ENCODE data around the gene FCSK. TPM values are rescaled to one million over a fixed set of nuclear protein-coding genes. Genes with fewer than 3 reads are reported as not detected.
A peak's percentile ranks its signal among the peaks of the same experiment; 100 is the strongest.
"Not testable (repeated sequence)": the region's sequence is repeated elsewhere in the genome, so short reads cannot be mapped to it uniquely, and the experiment has no call there.

FCSK gene
- 10 to 100 TPM in 1 of 2 donors, 1 to 10 TPM in 1; 8.2 to 13.9 TPM for total RNA-seq

GRCh38 chr16:70454222-70455034 lies at the start of gene FCSK:
TSS of gene FCSK (plus strand) at chr16:70454595. CDS start at chr16:70463191, 8,596 bp downstream.
- H3K27ac Mint-ChIP-seq = peak within 1 kb of the TSS; percentile 90
- H3K9me3 Mint-ChIP-seq = no peaks in the 10 kb centered on the region
- H3K4me3 Mint-ChIP-seq = peak within 1 kb of the TSS; percentile 87
- ATAC-seq (replicated peaks) = peak; percentile 93
- H3K4me1 Mint-ChIP-seq = peaks cover 6% of the 10 kb centered on the region
- no peaks in the 10 kb centered on the region for H3K27me3 Mint-ChIP-seq
- no peaks in the 10 kb centered on the region for H3K36me3 Mint-ChIP-seq (ENCODE audit: low read depth)

- not testable (repeated sequence) for H3K27me3 Mint-ChIP-seq; H3K9me3 Mint-ChIP-seq; ATAC-seq (replicated peaks); H3K4me3 Mint-ChIP-seq; H3K27ac Mint-ChIP-seq
- Mint-ChIP-seq H3K4me1 (peaks cover 20% of the 10 kb centered on the region), H3K36me3 (ENCODE audit: low read depth) (peaks cover 10% of the 10 kb centered on the region)
Measured at GRCh38 chr16:70406104-70406503, 48.3 kb upstream of the FCSK start.

GRCh38 chr16:70407811-70408274 lies 46.6 kb upstream of the FCSK start:
- no peak overlapping the region for H3K27ac Mint-ChIP-seq
- no peaks in the 10 kb centered on the region for H3K9me3 Mint-ChIP-seq
- H3K4me3 Mint-ChIP-seq = no peak overlapping the region
- peaks cover 22% of the 10 kb centered on the region for H3K36me3 Mint-ChIP-seq (ENCODE audit: low read depth)
- ATAC-seq (replicated peaks) = no peak
- H3K27me3 Mint-ChIP-seq = no peaks in the 10 kb centered on the region
- H3K4me1 Mint-ChIP-seq = peaks cover 16% of the 10 kb centered on the region

- H3K27ac Mint-ChIP-seq = no peak overlapping the region
- H3K9me3 Mint-ChIP-seq = no peaks in the 10 kb centered on the region
- ATAC-seq (replicated peaks) = no peak
- H3K36me3 Mint-ChIP-seq (ENCODE audit: low read depth) = peaks cover 16% of the 10 kb centered on the region
- no peaks in the 10 kb centered on the region for H3K4me1 Mint-ChIP-seq
- H3K4me3 Mint-ChIP-seq = no peak overlapping the region
- H3K27me3 Mint-ChIP-seq = no peaks in the 10 kb centered on the region
Measured at GRCh38 chr16:70410734-70411133, 43.7 kb upstream of the FCSK start.

GRCh38 chr16:70412385-70412784 lies 42.0 kb upstream of the FCSK start:
- ATAC-seq (replicated peaks) = no peak
- H3K4me1 Mint-ChIP-seq = no peaks in the 10 kb centered on the region
- H3K9me3 Mint-ChIP-seq = no peaks in the 10 kb centered on the region
- H3K36me3 Mint-ChIP-seq (ENCODE audit: low read depth) = peaks cover 16% of the 10 kb centered on the region
- H3K4me3 Mint-ChIP-seq = no peak overlapping the region
- no peak overlapping the region for H3K27ac Mint-ChIP-seq
- no peaks in the 10 kb centered on the region for H3K27me3 Mint-ChIP-seq

GRCh38 chr16:70413572-70413971 lies 40.8 kb upstream of the FCSK start:
- ATAC-seq (replicated peaks); H3K27me3 Mint-ChIP-seq; H3K4me1 Mint-ChIP-seq; H3K4me3 Mint-ChIP-seq; H3K27ac Mint-ChIP-seq; H3K9me3 Mint-ChIP-seq: not testable (repeated sequence)
- peaks cover 16% of the 10 kb centered on the region for H3K36me3 Mint-ChIP-seq (ENCODE audit: low read depth)

GRCh38 chr16:70416748-70417616 lies 37.4 kb upstream of the FCSK start:
- Mint-ChIP-seq H3K27ac (peak overlapping the region; percentile 28), H3K4me3 (no peak overlapping the region), H3K36me3 (ENCODE audit: low read depth) (peaks cover 4% of the 10 kb centered on the region), H3K4me1 (peaks cover 8% of the 10 kb centered on the region), H3K9me3 (no peaks in the 10 kb centered on the region), H3K27me3 (no peaks in the 10 kb centered on the region)
- ATAC-seq (replicated peaks) = no peak

GRCh38 chr16:70417661-70418060 lies 36.7 kb upstream of the FCSK start:
- ATAC-seq (replicated peaks) = no peak
- H3K4me1 Mint-ChIP-seq = peaks cover 9% of the 10 kb centered on the region
- H3K36me3 Mint-ChIP-seq (ENCODE audit: low read depth) = no peaks in the 10 kb centered on the region
- no peaks in the 10 kb centered on the region for H3K9me3 Mint-ChIP-seq
- no peaks in the 10 kb centered on the region for H3K27me3 Mint-ChIP-seq
- peak overlapping the region; percentile 28 for H3K27ac Mint-ChIP-seq
- H3K4me3 Mint-ChIP-seq = no peak overlapping the region

GRCh38 chr16:70418274-70418992 lies 36.0 kb upstream of the FCSK start:
- peak; percentile 21 for ATAC-seq (replicated peaks)
- Mint-ChIP-seq H3K27ac (peak overlapping the region; percentile 61), H3K9me3 (no peaks in the 10 kb centered on the region), H3K4me3 (peak overlapping the region; percentile 47), H3K27me3 (no peaks in the 10 kb centered on the region), H3K36me3 (ENCODE audit: low read depth) (no peaks in the 10 kb centered on the region), H3K4me1 (peaks cover 9% of the 10 kb centered on the region)

- Mint-ChIP-seq H3K4me1 (peaks cover 9% of the 10 kb centered on the region), H3K27ac (peak overlapping the region; percentile 61), H3K36me3 (ENCODE audit: low read depth) (no peaks in the 10 kb centered on the region), H3K9me3 (no peaks in the 10 kb centered on the region), H3K4me3 (peak overlapping the region; percentile 47), H3K27me3 (no peaks in the 10 kb centered on the region)
- peak; percentile 12 for ATAC-seq (replicated peaks)
Measured at GRCh38 chr16:70418993-70419318, 35.4 kb upstream of the FCSK start.

GRCh38 chr16:70419384-70420327 lies 34.7 kb upstream of the FCSK start:
- Mint-ChIP-seq H3K4me1 (peaks cover 9% of the 10 kb centered on the region), H3K27ac (peak overlapping the region; percentile 37)

GRCh38 chr16:70421014-70421413 lies 33.4 kb upstream of the FCSK start:
- no peak overlapping the region for H3K27ac Mint-ChIP-seq
- peaks cover 9% of the 10 kb centered on the region for H3K4me1 Mint-ChIP-seq
- no peak overlapping the region for H3K4me3 Mint-ChIP-seq
- no peaks in the 10 kb centered on the region for H3K36me3 Mint-ChIP-seq (ENCODE audit: low read depth)
- H3K9me3 Mint-ChIP-seq = no peaks in the 10 kb centered on the region
- no peak for ATAC-seq (replicated peaks)
- no peaks in the 10 kb centered on the region for H3K27me3 Mint-ChIP-seq

More at GRCh38 chr16:70419384-70420327, 34.7 kb upstream of the FCSK start:
- H3K4me3 Mint-ChIP-seq = no peak overlapping the region
- H3K9me3 Mint-ChIP-seq = no peaks in the 10 kb centered on the region
- H3K27me3 Mint-ChIP-seq = no peaks in the 10 kb centered on the region
- peak; percentile 16 for ATAC-seq (replicated peaks)
- no peaks in the 10 kb centered on the region for H3K36me3 Mint-ChIP-seq (ENCODE audit: low read depth)

- Mint-ChIP-seq H3K9me3 (no peaks in the 10 kb centered on the region), H3K36me3 (ENCODE audit: low read depth) (no peaks in the 10 kb centered on the region), H3K27me3 (no peaks in the 10 kb centered on the region), H3K4me1 (peaks cover 9% of the 10 kb centered on the region), H3K4me3 (no peak overlapping the region), H3K27ac (peak overlapping the region; percentile 17)
- no peak for ATAC-seq (replicated peaks)
Measured at GRCh38 chr16:70421473-70422311, 32.7 kb upstream of the FCSK start.
